H9 (cell line): ENCODE data around the gene CRYGA. TPM values are rescaled to one million over a fixed set of nuclear protein-coding genes. Genes with fewer than 3 reads are reported as not detected.

ENCODE experiments used
- DNase-seq: peaks from one replicate; pipeline ENCODE4 v3.0.0-alpha.2; 2017
- H2AFZ ChIP-seq: one replicate; pipeline ENCODE4 v1.6.1; 2013; ENCODE audit warnings: mild to moderate bottlenecking, low read length, control low read depth, moderate library complexity
- H2AK5ac ChIP-seq: 2 replicates; pipeline ENCODE4 v1.6.1; 2013; ENCODE audit warnings: low read length, control low read depth, mixed read lengths; ENCODE audit not compliant: insufficient read length
- H2BK120ac ChIP-seq: one replicate; pipeline ENCODE4 v1.6.1; 2013; ENCODE audit warnings: low read depth, mild to moderate bottlenecking, low read length, control low read depth, inconsistent platforms; ENCODE audit not compliant: poor library complexity, severe bottlenecking
- H2BK12ac ChIP-seq: 2 replicates; pipeline ENCODE4 v1.6.1; 2013; ENCODE audit warnings: low read length, control low read depth, mixed read lengths, low read depth; ENCODE audit not compliant: insufficient read length
- H2BK15ac ChIP-seq: 2 replicates; pipeline ENCODE4 v1.6.1; 2013; ENCODE audit warnings: low read depth, low read length, control low read depth
- H2BK20ac ChIP-seq: one replicate; pipeline ENCODE4 v1.6.1; 2013; ENCODE audit warnings: low read depth, mild to moderate bottlenecking, low read length, control low read depth, inconsistent platforms; ENCODE audit not compliant: poor library complexity, severe bottlenecking
- H2BK5ac ChIP-seq: 2 replicates; pipeline ENCODE4 v1.6.1; 2013; ENCODE audit warnings: low read length, control low read depth, mixed read lengths; ENCODE audit not compliant: insufficient read length
- H3K14ac ChIP-seq: 2 replicates; pipeline ENCODE4 v1.6.1; 2013; ENCODE audit warnings: low read length, control low read depth; ENCODE audit not compliant: insufficient read depth
- H3K18ac ChIP-seq: 2 replicates; pipeline ENCODE4 v1.6.1; 2013; ENCODE audit warnings: low read depth, mild to moderate bottlenecking, mixed read lengths, low read length, control low read depth; ENCODE audit not compliant: insufficient read length
- H3K23ac ChIP-seq: 2 replicates; pipeline ENCODE4 v1.6.1; 2013; ENCODE audit warnings: low read length, control low read depth, mixed read lengths, low read depth; ENCODE audit not compliant: insufficient read length
- H3K23me2 ChIP-seq: 2 replicates; pipeline ENCODE4 v1.6.1; 2013; ENCODE audit warnings: low read depth, mild to moderate bottlenecking, mixed read lengths, low read length, control low read depth; ENCODE audit not compliant: insufficient read length, poor library complexity, severe bottlenecking
- H3K27ac ChIP-seq: 2 replicates; pipeline ENCODE4 v1.5.1; 2013; ENCODE audit warnings: low read length, control low read depth, mixed read lengths, low read depth; ENCODE audit not compliant: insufficient read length
- H3K27me3 ChIP-seq: 2 replicates; pipeline ENCODE4 v1.6.1; 2013; ENCODE audit warnings: low read length, control low read depth, inconsistent platforms; ENCODE audit not compliant: insufficient read depth
- H3K4ac ChIP-seq: 2 replicates; pipeline ENCODE4 v1.6.1; 2013; ENCODE audit warnings: low read depth, mild to moderate bottlenecking, control low read depth, inconsistent platforms, low read length, moderate library complexity
- H3K4me1 ChIP-seq: 2 replicates; pipeline ENCODE4 v1.6.1; 2013; ENCODE audit warnings: low read length, control low read depth, inconsistent platforms; ENCODE audit not compliant: insufficient read depth
- H3K4me2 ChIP-seq: 2 replicates; pipeline ENCODE4 v1.6.1; 2013; ENCODE audit warnings: low read length, control low read depth, mixed read lengths; ENCODE audit not compliant: insufficient read length, insufficient read depth
- H3K56ac ChIP-seq: 2 replicates; pipeline ENCODE4 v1.6.1; 2013; ENCODE audit warnings: low read depth, mild to moderate bottlenecking, mixed read lengths, low read length, control low read depth; ENCODE audit not compliant: insufficient read length
- H3K79me1 ChIP-seq: 2 replicates; pipeline ENCODE4 v1.6.1; 2013; ENCODE audit warnings: low read depth, mild to moderate bottlenecking, moderate library complexity, low read length, control low read depth, inconsistent platforms; ENCODE audit not compliant: insufficient read depth, poor library complexity, severe bottlenecking
- H3K79me2 ChIP-seq: 2 replicates; pipeline ENCODE4 v1.6.1; 2013; ENCODE audit warnings: low read length, control low read depth, inconsistent platforms; ENCODE audit not compliant: insufficient read depth
- H3K9ac ChIP-seq: 2 replicates; pipeline ENCODE4 v1.6.1; 2013; ENCODE audit warnings: low read length, control low read depth, mixed read lengths; ENCODE audit not compliant: insufficient read length; ENCODE audit errors: extremely low read depth
- H3K9me3 ChIP-seq: one replicate; pipeline ENCODE4 v1.6.1; 2013; ENCODE audit warnings: low read depth, low read length, inconsistent platforms; ENCODE audit not compliant: control insufficient read depth
- H3T11ph ChIP-seq: one replicate; pipeline ENCODE4 v1.6.1; 2013; ENCODE audit warnings: mild to moderate bottlenecking, low read length, control low read depth, inconsistent platforms
- H4K20me1 ChIP-seq: one replicate; pipeline ENCODE4 v1.6.1; 2013; ENCODE audit not compliant: control insufficient read depth, insufficient read length, insufficient read depth
- H4K5ac ChIP-seq: 2 replicates; pipeline ENCODE4 v1.6.1; 2013; ENCODE audit warnings: low read depth, mild to moderate bottlenecking, mixed read lengths, low read length, control low read depth; ENCODE audit not compliant: insufficient read length
- H4K8ac ChIP-seq: replicated peaks from 2 replicates; pipeline ENCODE4 v1.6.1; 2013; ENCODE audit warnings: low read length, control low read depth, mixed read lengths, low read depth; ENCODE audit not compliant: insufficient read length
- H4K91ac ChIP-seq: 2 replicates; pipeline ENCODE4 v1.6.1; 2013; ENCODE audit warnings: low read depth, mild to moderate bottlenecking, moderate library complexity, mixed read lengths, low read length, control low read depth; ENCODE audit not compliant: insufficient read length
- H3K27ac Mint-ChIP-seq, 3 experiments: 2 replicates in 2 of 3; 3 replicates in 1 of 3; pipeline ENCODE4 v1.8.0; 2020 to 2021; ENCODE audit warnings: mixed read lengths in 3 of 3, mild to moderate bottlenecking in 1 of 3, moderate library complexity in 1 of 3
- H3K27me3 Mint-ChIP-seq: 2 replicates; pipeline ENCODE4 v1.8.0; 2021; ENCODE audit warnings: low read depth, mild to moderate bottlenecking, moderate library complexity, mixed read lengths
- H3K36me3 Mint-ChIP-seq, 3 experiments: 2 replicates in 2 of 3; 3 replicates in 1 of 3; pipeline ENCODE4 v1.8.0; 2020 to 2021; ENCODE audit warnings: low read depth in 3 of 3, mixed read lengths in 3 of 3; ENCODE audit not compliant: insufficient read depth in 1 of 3
- H3K4me1 Mint-ChIP-seq, 2 experiments: 2 replicates each; pipeline ENCODE4 v1.8.0; 2020; ENCODE audit warnings: mixed read lengths in 2 of 2
- H3K4me3 Mint-ChIP-seq, 2 experiments: 2 replicates in 1 of 2; 3 replicates in 1 of 2; pipeline ENCODE4 v1.8.0; 2020 to 2021; ENCODE audit warnings: mild to moderate bottlenecking in 2 of 2, mixed read lengths in 2 of 2, moderate library complexity in 1 of 2
- H3K9me3 Mint-ChIP-seq, 2 experiments: 2 replicates in 1 of 2; 3 replicates in 1 of 2; pipeline ENCODE4 v1.8.0; 2020; ENCODE audit warnings: mild to moderate bottlenecking in 2 of 2, mixed read lengths in 2 of 2, moderate library complexity in 1 of 2
- CTCF ChIP-seq: fragments of 200-600 bp; sonication (generic); conservative IDR thresholded peaks from 3 replicates; pipeline ENCODE4 v1.8.0; 2021; ENCODE audit warnings: antibody characterized with exemption, mild to moderate bottlenecking
- WGBS: extraction: QIAGEN DNeasy Blood & Tissue Kit; methylation state at CpG from one replicate; pipeline ENCODE4 v1.1.7; 2013; ENCODE audit warnings: missing lambda C conversion rate, low lambda C conversion rate, mixed read lengths; ENCODE audit not compliant: insufficient read length; ENCODE audit errors: extremely low coverage; 5-methylcytosine and 5-hydroxymethylcytosine counted together
- total RNA-seq: library from RNA; stranded (reverse); gene quantifications from 2 replicates; pipeline ENCODE4 v1.2.1, GENCODE V29; 2021

The CRYGA gene
- total RNA-seq, 1 experiment from 2014 or later = not detected

- WGBS = no CpG with 5 or more reads among the region's 1 CpG
- H4K5ac ChIP-seq = no peak overlapping the region
These were observed 41.1 kb downstream of the CRYGA start for GRCh38 chr2:208122248-208122647.

More at GRCh38 chr2:208122248-208122647, 41.1 kb downstream of the CRYGA start:
- no peak overlapping the region for H3K4me2 ChIP-seq
- no peak overlapping the region for H3K14ac ChIP-seq
- H2BK120ac ChIP-seq = no peak overlapping the region
- H3K56ac ChIP-seq = no peak overlapping the region
- no peak overlapping the region for H2BK15ac ChIP-seq
- H2BK12ac ChIP-seq = no peak overlapping the region
- no peaks in the 10 kb centered on the region for H3K9me3 ChIP-seq
- no peak overlapping the region for H4K91ac ChIP-seq
- no peaks in the 10 kb centered on the region for H3K27me3 ChIP-seq
- no peak overlapping the region for H2BK20ac ChIP-seq
- H2AFZ ChIP-seq = no peak overlapping the region
- H2AK5ac ChIP-seq = no peak overlapping the region
- no peaks in the 10 kb centered on the region for H3K79me2 ChIP-seq
- no peak overlapping the region for H3K27ac ChIP-seq
- H3K4me1 ChIP-seq = no peaks in the 10 kb centered on the region
- no peak overlapping the region for H3K4me3 Mint-ChIP-seq
- no peak for TF ChIP-seq CTCF
- no peaks in the 10 kb centered on the region for H3K23me2 ChIP-seq
- no peak overlapping the region for H4K8ac ChIP-seq
- no peak overlapping the region for H3K18ac ChIP-seq
- DNase-seq = no peak
- no peak overlapping the region for H3T11ph ChIP-seq
- no peak overlapping the region for H2BK5ac ChIP-seq
- no peaks in the 10 kb centered on the region for H3K79me1 ChIP-seq
- no peak overlapping the region for H3K4ac ChIP-seq
- H3K27me3 Mint-ChIP-seq = no peaks in the 10 kb centered on the region
- peaks cover under 1 to 6% of the 10 kb centered on the region in 2 experiments; a peak in 1 of 5 replicates for H3K9me3 Mint-ChIP-seq
- no peaks in the 10 kb centered on the region for H3K4me1 Mint-ChIP-seq
- H3K9ac ChIP-seq = no peak overlapping the region
- H3K23ac ChIP-seq = no peak overlapping the region
- H3K36me3 Mint-ChIP-seq = no peaks in the 10 kb centered on the region; a peak in 1 of 7 replicates
- H3K27ac Mint-ChIP-seq = no peak overlapping the region
- H4K20me1 ChIP-seq = no peaks in the 10 kb centered on the region
